Ramos (cell line): Measurements from ENCODE around the gene CELF1.

Experiments used
- in situ Hi-C: fragments of 300-500 bp; cut with MboI; formaldehyde crosslinking; loops from one replicate; pipeline ENCODE4 v1.14.3; 2022; ENCODE audit warnings: low sequenced_read_pairs; ENCODE audit not compliant: unreplicated experiment

CELF1 gene

GRCh38 chr11:47514825-47515647, 37.9 kb downstream of the CELF1 start:
- in situ Hi-C loops: no loop called here

GRCh38 chr11:47512701-47513100, 40.2 kb downstream of the CELF1 start:
- in situ Hi-C loops: no loop called here

GRCh38 chr11:47511917-47512316, 41.0 kb downstream of the CELF1 start:
- in situ Hi-C loops: no loop called here

- in situ Hi-C loops: no loop called here
Observed at GRCh38 chr11:47510209-47510608, 42.7 kb downstream of the CELF1 start.

GRCh38 chr11:47509077-47509536, 43.8 kb downstream of the CELF1 start:
- in situ Hi-C loops: no loop called here

GRCh38 chr11:47508240-47508957, 44.5 kb downstream of the CELF1 start:
- in situ Hi-C loops: no loop called here

GRCh38 chr11:47507563-47508239, 45.2 kb downstream of the CELF1 start:
- in situ Hi-C loops: no loop called here

- in situ Hi-C loops: no loop called here
Observed at GRCh38 chr11:47506795-47507562, 46.0 kb downstream of the CELF1 start.

- in situ Hi-C loops: no loop called here
Observed at GRCh38 chr11:47506373-47506772, 46.6 kb downstream of the CELF1 start.

- in situ Hi-C loops: no loop called here
Observed at GRCh38 chr11:47504910-47505309, 48.0 kb downstream of the CELF1 start.

- in situ Hi-C loops: no loop called here
Observed at GRCh38 chr11:47503227-47503626, 49.7 kb downstream of the CELF1 start.

GRCh38 chr11:47502767-47503166, 50.2 kb downstream of the CELF1 start:
- in situ Hi-C loops: no loop called here

GRCh38 chr11:47501101-47501500, 51.8 kb downstream of the CELF1 start:
- in situ Hi-C loops: no loop called here

- in situ Hi-C loops: no loop called here
Observed at GRCh38 chr11:47500121-47500520, 52.8 kb downstream of the CELF1 start.

GRCh38 chr11:47499614-47500013, 53.3 kb downstream of the CELF1 start:
- in situ Hi-C loops: no loop called here

GRCh38 chr11:47499161-47499560, 53.8 kb downstream of the CELF1 start:
- in situ Hi-C loops: no loop called here

- in situ Hi-C loops: no loop called here
Observed at GRCh38 chr11:47498584-47499152, 54.3 kb downstream of the CELF1 start.

- in situ Hi-C loops: no loop called here
Observed at GRCh38 chr11:47498149-47498548, 54.8 kb downstream of the CELF1 start.

GRCh38 chr11:47496808-47497207, 56.1 kb downstream of the CELF1 start:
- in situ Hi-C loops: no loop called here

GRCh38 chr11:47495856-47496217, 57.1 kb downstream of the CELF1 start:
- in situ Hi-C loops: no loop called here
